Lung (tissue), 12 donors: ENCODE data around the gene SUN1. TPM values are rescaled to one million over a fixed set of nuclear protein-coding genes. Genes with fewer than 3 reads are reported as not detected.

Experiments
- ATAC-seq: fragments of 200-7000 bp; cut with Tn5 transposase; one replicate; pipeline ENCODE4 v1.9.1; 2020; ENCODE audit warnings: moderate number of reproducible peaks; ENCODE audit not compliant: insufficient read depth, low FRiP score
- DNase-seq, 3 donors: peaks; one replicate each; pipeline ENCODE4 v3.0.0-alpha.2; 2013 to 2017
- H3K27ac ChIP-seq, 2 donors: one replicate each; pipeline ENCODE4 v1.5.1; 2013; ENCODE audit warnings: mild to moderate bottlenecking in 2 of 2, moderate library complexity in 2 of 2, control low read depth in 1 of 2, inconsistent platforms in 1 of 2, low read depth in 1 of 2, low read length in 1 of 2
- H3K27me3 ChIP-seq, 3 donors: one replicate each; pipeline ENCODE4 v1.5.1; 2013; ENCODE audit warnings: low read length in 2 of 3; ENCODE audit not compliant: control insufficient read depth in 3 of 3, insufficient read depth in 3 of 3
- H3K36me3 ChIP-seq, 4 donors: one replicate each; pipeline ENCODE4 v1.5.1; 2013; ENCODE audit warnings: low read length in 4 of 4, mild to moderate bottlenecking in 1 of 4, moderate library complexity in 1 of 4; ENCODE audit not compliant: control insufficient read depth in 4 of 4, insufficient read depth in 4 of 4
- H3K4me1 ChIP-seq, 5 donors: one replicate each; pipeline ENCODE4 v1.5.1; 2013; ENCODE audit warnings: low read length in 5 of 5, mild to moderate bottlenecking in 2 of 5, moderate library complexity in 1 of 5; ENCODE audit not compliant: control insufficient read depth in 5 of 5, insufficient read depth in 5 of 5
- H3K4me3 ChIP-seq: one replicate; pipeline ENCODE4 v1.5.1; 2013; ENCODE audit warnings: mild to moderate bottlenecking, control low read depth, moderate library complexity
- H3K9ac ChIP-seq, 2 donors: one replicate each; pipeline ENCODE4 v1.5.1; 2013; ENCODE audit warnings: low read length in 2 of 2, control low read depth in 1 of 2; ENCODE audit not compliant: insufficient read depth in 1 of 2
- H3K9me3 ChIP-seq, 4 donors: one replicate each; pipeline ENCODE4 v1.5.1; 2013; ENCODE audit warnings: low read length in 3 of 4, mild to moderate bottlenecking in 1 of 4, moderate library complexity in 1 of 4; ENCODE audit not compliant: control insufficient read depth in 4 of 4, insufficient read depth in 3 of 4
- CTCF ChIP-seq: IDR thresholded peaks from 2 replicates; pipeline ENCODE4 v1.5.1; 2012; ENCODE audit warnings: mild to moderate bottlenecking; ENCODE audit errors: control extremely low read depth, extremely low read depth
- WGBS, 2 donors: extraction: QIAGEN DNeasy Blood & Tissue Kit; methylation state at CpG; one replicate each; pipeline ENCODE4 v1.1.7; 2013; 5-methylcytosine and 5-hydroxymethylcytosine counted together
- polyA plus RNA-seq, 2 donors: library from polyadenylated mRNA; stranded (reverse); fragments of 200-250 nt; gene quantifications; one replicate each; pipeline ENCODE4 v1.2.1, GENCODE V29; 2013
- total RNA-seq, 2 donors: library from RNA; depleted of rRNA in 1 of 2; stranded (reverse); fragments of >200 nt in 1 of 2; gene quantifications; one replicate each; pipeline ENCODE4 v1.2.1, GENCODE V29; 2014 to 2021
- donor health status: control.
- donor health status: control.
- donor health status: Bipolar disorder and iron deficiency.
- donor health status: healthy.
- donor health status: DM: yes; HTN: yes; CAD: no.

The SUN1 gene
- total and polyA plus RNA-seq, 4 donors = 69.6 to 349 (median 104) TPM

GRCh38 chr7:854118-854775 is 22.0 kb downstream of the SUN1 start:
- Histone ChIP-seq H3K27ac (no peak overlapping the region), H3K4me3 (no peak overlapping the region), H3K27me3 (no peaks in the 10 kb centered on the region), H3K36me3 (peaks cover 32 to 55% (median 36%) of the 10 kb centered on the region in 4 donors), H3K9ac (no peak overlapping the region), H3K9me3 (no peaks in the 10 kb centered on the region), H3K4me1 (no peaks in the 10 kb centered on the region)
- DNase-seq (no peak), ATAC-seq (no peak)
- WGBS, 2 donors = 95 to 97% methylated on average over 32 of the region's 32 CpGs
- TF ChIP-seq CTCF = no peak

GRCh38 chr7:855686-856369 is 23.6 kb downstream of the SUN1 start:
- H3K4me1 ChIP-seq = no peaks in the 10 kb centered on the region
- H3K9ac ChIP-seq = no peak overlapping the region
- DNase-seq = no peak
- H3K4me3 ChIP-seq = no peak overlapping the region
- 93 to 96% methylated on average over 21 to 29 of the region's 29 CpGs for WGBS, 2 donors
- no peaks in the 10 kb centered on the region for H3K27me3 ChIP-seq
- H3K9me3 ChIP-seq = no peaks in the 10 kb centered on the region
- H3K36me3 ChIP-seq = peaks cover 36 to 57% (median 45%) of the 10 kb centered on the region in 4 donors
- ATAC-seq = no peak
- TF ChIP-seq CTCF = no peak
- no peak overlapping the region for H3K27ac ChIP-seq

- H3K4me3 ChIP-seq = no peak overlapping the region
- DNase-seq = no peak
- 92 to 96% methylated on average over 27 to 30 of the region's 30 CpGs for WGBS, 2 donors
- H3K9me3 ChIP-seq = no peaks in the 10 kb centered on the region
- H3K27me3 ChIP-seq = no peaks in the 10 kb centered on the region
- ATAC-seq = no peak
- no peak overlapping the region for H3K9ac ChIP-seq
- H3K27ac ChIP-seq = no peak overlapping the region
- peaks cover 38 to 61% (median 53%) of the 10 kb centered on the region in 4 donors for H3K36me3 ChIP-seq
- no peak for TF ChIP-seq CTCF
- H3K4me1 ChIP-seq = no peaks in the 10 kb centered on the region
Observed at GRCh38 chr7:856444-857095, 24.3 kb downstream of the SUN1 start.
